Measurements from ENCODE around the gene PPIE.
"Not testable (repeated sequence)": the region's sequence is repeated elsewhere in the genome, so short reads cannot be mapped to it uniquely, and the experiment has no call there.

- not testable (repeated sequence) for TF ChIP-seq POLR2A, EP300 (IDR thresholded peaks at IDR 0.05)
Measured at GRCh38 chr1:39787964-39788363, 49.3 kb downstream of the PPIE start.

Data from sigmoid colon (tissue), 4 donors.